ENCODE data around the gene TDP1.

The TDP1 gene

GRCh38 chr14:90000935-90001334 lies 45.2 kb downstream of the TDP1 start:
- no peak overlapping the region for H3K4me3 ChIP-seq (ENCODE audit: low read length)
- TF ChIP-seq CTCF (conservative IDR thresholded peaks at IDR 0.05; ENCODE audit: low read depth, low read length) = no peak
- no peak for DNase-seq (ENCODE audit: low read depth)

GRCh38 chr14:90003526-90004307 lies 48.0 kb downstream of the TDP1 start:
- no peak for TF ChIP-seq CTCF (conservative IDR thresholded peaks at IDR 0.05; ENCODE audit: low read depth, low read length)
- no peak for DNase-seq (ENCODE audit: low read depth)

GRCh38 chr14:90005441-90005840 lies 49.7 kb downstream of the TDP1 start:
- H3K4me3 ChIP-seq (ENCODE audit: low read length) = no peak overlapping the region
- DNase-seq (ENCODE audit: low read depth) = no peak
- no peak for TF ChIP-seq CTCF (conservative IDR thresholded peaks at IDR 0.05; ENCODE audit: low read depth, low read length)

More at GRCh38 chr14:90003526-90004307, 48.0 kb downstream of the TDP1 start:
- H3K4me3 ChIP-seq (ENCODE audit: low read length) = no peak overlapping the region

- DNase-seq (ENCODE audit: low read depth) = no peak
- no peak overlapping the region for H3K4me3 ChIP-seq (ENCODE audit: low read length)
- TF ChIP-seq CTCF (conservative IDR thresholded peaks at IDR 0.05; ENCODE audit: low read depth, low read length) = no peak
Measured at GRCh38 chr14:90005939-90006530, 50.3 kb downstream of the TDP1 start.

GRCh38 chr14:90017371-90017770 lies 61.6 kb downstream of the TDP1 start:
- DNase-seq (ENCODE audit: low read depth) = no peak
- no peak for TF ChIP-seq CTCF (conservative IDR thresholded peaks at IDR 0.05; ENCODE audit: low read depth, low read length)
- no peak overlapping the region for H3K4me3 ChIP-seq (ENCODE audit: low read length)

GRCh38 chr14:90019824-90020523 lies 64.2 kb downstream of the TDP1 start:
- no peak for DNase-seq (ENCODE audit: low read depth)
- no peak overlapping the region for H3K4me3 ChIP-seq (ENCODE audit: low read length)
- no peak for TF ChIP-seq CTCF (conservative IDR thresholded peaks at IDR 0.05; ENCODE audit: low read depth, low read length)
